Keratinocyte (primary cell): ENCODE data around the gene KDM4B.

Experiments used
- EZH2 ChIP-seq: IDR thresholded peaks from one replicate; pipeline ENCODE4 v1.6.1; 2012; ENCODE audit warnings: inconsistent platforms, mild to moderate bottlenecking, low read length, moderate library complexity
- TF ChIP-seq, protein P1 (sequence below), 3 experiments: IDR thresholded peaks in 1 of 3; conservative IDR thresholded peaks in 1 of 3; optimal IDR thresholded peaks in 1 of 3; 2 replicates in 2 of 3; 3 replicates in 1 of 3; pipeline versions ENCODE3 to v1.5.1; 2011; ENCODE audit warnings: low read length in 3 of 3, mild to moderate bottlenecking in 3 of 3, moderate library complexity in 2 of 3, control low read depth in 1 of 3, inconsistent platforms in 1 of 3; ENCODE audit not compliant: insufficient read depth in 2 of 3; ENCODE audit errors: extremely low read depth in 1 of 3

DNA sequence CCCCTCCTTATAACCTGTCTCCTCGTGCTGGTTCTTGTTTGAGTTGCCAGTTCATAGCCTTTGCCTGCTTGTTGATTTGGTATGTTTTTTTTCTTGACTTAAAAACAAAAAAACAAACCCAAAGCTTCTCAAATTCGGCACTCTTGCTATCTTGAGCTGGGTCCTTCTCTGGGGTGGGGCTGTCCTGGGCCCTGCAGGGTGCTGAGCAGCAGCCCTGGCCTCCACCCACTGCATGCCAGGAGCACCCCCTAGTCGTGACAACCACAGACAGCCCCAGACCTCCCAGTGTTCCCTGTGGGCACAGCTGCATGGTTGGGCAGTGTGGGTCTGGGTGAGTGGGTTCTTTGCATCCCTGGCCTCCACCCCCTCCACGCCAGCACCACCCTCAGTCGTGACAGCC is 27.8 kb downstream of the KDM4B start:
- TF ChIP-seq, protein P1, sequence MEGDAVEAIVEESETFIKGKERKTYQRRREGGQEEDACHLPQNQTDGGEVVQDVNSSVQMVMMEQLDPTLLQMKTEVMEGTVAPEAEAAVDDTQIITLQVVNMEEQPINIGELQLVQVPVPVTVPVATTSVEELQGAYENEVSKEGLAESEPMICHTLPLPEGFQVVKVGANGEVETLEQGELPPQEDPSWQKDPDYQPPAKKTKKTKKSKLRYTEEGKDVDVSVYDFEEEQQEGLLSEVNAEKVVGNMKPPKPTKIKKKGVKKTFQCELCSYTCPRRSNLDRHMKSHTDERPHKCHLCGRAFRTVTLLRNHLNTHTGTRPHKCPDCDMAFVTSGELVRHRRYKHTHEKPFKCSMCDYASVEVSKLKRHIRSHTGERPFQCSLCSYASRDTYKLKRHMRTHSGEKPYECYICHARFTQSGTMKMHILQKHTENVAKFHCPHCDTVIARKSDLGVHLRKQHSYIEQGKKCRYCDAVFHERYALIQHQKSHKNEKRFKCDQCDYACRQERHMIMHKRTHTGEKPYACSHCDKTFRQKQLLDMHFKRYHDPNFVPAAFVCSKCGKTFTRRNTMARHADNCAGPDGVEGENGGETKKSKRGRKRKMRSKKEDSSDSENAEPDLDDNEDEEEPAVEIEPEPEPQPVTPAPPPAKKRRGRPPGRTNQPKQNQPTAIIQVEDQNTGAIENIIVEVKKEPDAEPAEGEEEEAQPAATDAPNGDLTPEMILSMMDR (optimal IDR thresholded peaks at IDR 0.05 in 1 of 3, IDR thresholded peaks at IDR 0.05 in 1 of 3, conservative IDR thresholded peaks at IDR 0.05 in 1 of 3; ENCODE audit: extremely low read depth in 1 of 3, insufficient read depth in 2 of 3, low read length in 3 of 3) = no peak
- no peak for TF ChIP-seq EZH2
